ENCODE data around the gene SMG6. TPM values are rescaled to one million over a fixed set of nuclear protein-coding genes. Genes with fewer than 3 reads are reported as not detected.

The SMG6 gene
- total and polyA plus RNA-seq, 4 experiments from 2014 or later, result 3.8 to 58.5 (median 30.6) TPM

- Mint-ChIP-seq H3K4me3 (no peak overlapping the region), H3K27ac (no peak overlapping the region), H3K27me3 (no peaks in the 10 kb centered on the region), H3K4me1 (peaks cover 16 to 19% (median 18%) of the 10 kb centered on the region in 4 donors), H3K36me3 (peaks cover 7 to 20% of the 10 kb centered on the region in 2 donors), H3K9me3 (no peaks in the 10 kb centered on the region)
- no peaks in the 10 kb centered on the region for H3K27me3 ChIP-seq (ENCODE audit: insufficient read depth, low read length)
- no peaks in the 10 kb centered on the region for H3K36me3 ChIP-seq (ENCODE audit: insufficient read depth, low read length)
- H3K4me3 ChIP-seq (ENCODE audit: low read length in 2 of 2), result no peak overlapping the region
- no peak overlapping the region for H3K27ac ChIP-seq (ENCODE audit: low read depth, low read length)
- H3K4me1 ChIP-seq (ENCODE audit: insufficient read depth, low read length), result peaks cover 19% of the 10 kb centered on the region
- CTCF ChIA-PET (ENCODE audit: partially characterized antibody), result interaction anchor here (1.1 kb wide), 1 partner anchor 154 kb away, joined by 3 read pairs; no protein-coding TSS in a partner anchor
- H3K9me3 ChIP-seq (ENCODE audit: control insufficient read depth in 1 of 2, low read length in 2 of 2), result no peaks in the 10 kb centered on the region
- intact Hi-C loops (cut with micrococcal nuclease), result no loop called here
- POLR2A ChIA-PET (ENCODE audit: partially characterized antibody), result no interaction called here
- DNase-seq, result no peak
Measured at GRCh38 chr17:2128011-2128410, 175.6 kb downstream of the SMG6 start.

- no peaks in the 10 kb centered on the region for H3K9me3 ChIP-seq (ENCODE audit: control insufficient read depth in 1 of 2, low read length in 2 of 2)
- no peak for DNase-seq
- CTCF ChIA-PET (ENCODE audit: partially characterized antibody), result interaction anchor here (1.1 to 1.2 kb wide), 2 partner anchors 20 to 47 kb away, joined by 3 read pairs; no protein-coding TSS in a partner anchor
- H3K27me3 ChIP-seq (ENCODE audit: insufficient read depth, low read length), result no peaks in the 10 kb centered on the region
- no peaks in the 10 kb centered on the region for H3K27me3 Mint-ChIP-seq
- no peaks in the 10 kb centered on the region for H3K36me3 ChIP-seq (ENCODE audit: insufficient read depth, low read length)
- no peak overlapping the region for H3K27ac Mint-ChIP-seq
- POLR2A ChIA-PET (ENCODE audit: partially characterized antibody), result no interaction called here
- H3K4me3 Mint-ChIP-seq, result no peak overlapping the region
- intact Hi-C loops (cut with micrococcal nuclease), result no loop called here
- H3K4me1 Mint-ChIP-seq, result peaks cover 13 to 19% (median 17%) of the 10 kb centered on the region in 4 donors
- peaks cover 20 to 25% of the 10 kb centered on the region in 2 donors for H3K36me3 Mint-ChIP-seq
- H3K9me3 Mint-ChIP-seq, result no peaks in the 10 kb centered on the region
- H3K27ac ChIP-seq (ENCODE audit: low read depth, low read length), result no peak overlapping the region
- peaks cover 19% of the 10 kb centered on the region for H3K4me1 ChIP-seq (ENCODE audit: insufficient read depth, low read length)
- H3K4me3 ChIP-seq (ENCODE audit: low read length in 2 of 2), result no peak overlapping the region
Measured at GRCh38 chr17:2125013-2125535, 178.5 kb downstream of the SMG6 start.

GRCh38 chr17:2124391-2124790 is 179.2 kb downstream of the SMG6 start:
- peaks cover 13 to 19% (median 17%) of the 10 kb centered on the region in 4 donors for H3K4me1 Mint-ChIP-seq
- H3K27ac ChIP-seq (ENCODE audit: low read depth, low read length), result no peak overlapping the region
- no peak overlapping the region for H3K4me3 ChIP-seq (ENCODE audit: low read length in 2 of 2)
- no peak for DNase-seq
- no peaks in the 10 kb centered on the region for H3K9me3 Mint-ChIP-seq
- peak overlapping the region in 3 of 7 donors; percentile 62 to 90 (median 77) for H3K27ac Mint-ChIP-seq
- H3K9me3 ChIP-seq (ENCODE audit: control insufficient read depth in 1 of 2, low read length in 2 of 2), result no peaks in the 10 kb centered on the region
- H3K27me3 ChIP-seq (ENCODE audit: insufficient read depth, low read length), result no peaks in the 10 kb centered on the region
- intact Hi-C loops (cut with micrococcal nuclease), result no loop called here
- ChIA-PET POLR2A (ENCODE audit: partially characterized antibody) (no interaction called here), CTCF (ENCODE audit: partially characterized antibody) (interaction anchor here (1.1 kb wide), 1 partner anchor 46 kb away, joined by 3 read pairs; no protein-coding TSS in a partner anchor)
- peak overlapping the region in 1 of 8 donors; percentile 8 for H3K4me3 Mint-ChIP-seq
- peaks cover 22 to 28% of the 10 kb centered on the region in 2 donors for H3K36me3 Mint-ChIP-seq
- no peaks in the 10 kb centered on the region for H3K27me3 Mint-ChIP-seq
- H3K36me3 ChIP-seq (ENCODE audit: insufficient read depth, low read length), result no peaks in the 10 kb centered on the region
- peaks cover 19% of the 10 kb centered on the region for H3K4me1 ChIP-seq (ENCODE audit: insufficient read depth, low read length)

GRCh38 chr17:2123375-2124251 is 180.0 kb downstream of the SMG6 start:
- Histone ChIP-seq H3K4me1 (ENCODE audit: insufficient read depth, low read length) (peaks cover 19% of the 10 kb centered on the region), H3K36me3 (ENCODE audit: insufficient read depth, low read length) (no peaks in the 10 kb centered on the region), H3K27me3 (ENCODE audit: insufficient read depth, low read length) (no peaks in the 10 kb centered on the region), H3K9me3 (ENCODE audit: control insufficient read depth in 1 of 2, low read length in 2 of 2) (no peaks in the 10 kb centered on the region), H3K27ac (ENCODE audit: low read depth, low read length) (no peak overlapping the region), H3K4me3 (ENCODE audit: low read length in 2 of 2) (no peak overlapping the region)
- intact Hi-C loops (cut with micrococcal nuclease), result no loop called here
- H3K9me3 Mint-ChIP-seq, result no peaks in the 10 kb centered on the region
- ChIA-PET POLR2A (ENCODE audit: partially characterized antibody) (no interaction called here), CTCF (ENCODE audit: partially characterized antibody) (no interaction called here)
- H3K36me3 Mint-ChIP-seq, result peaks cover 22 to 28% of the 10 kb centered on the region in 2 donors
- peaks cover 13 to 19% (median 17%) of the 10 kb centered on the region in 4 donors for H3K4me1 Mint-ChIP-seq
- no peak for DNase-seq
- no peaks in the 10 kb centered on the region for H3K27me3 Mint-ChIP-seq
- H3K27ac Mint-ChIP-seq, result peak overlapping the region in 5 of 7 donors; percentile 77 to 90 (median 83)
- peak overlapping the region in 1 of 8 donors; percentile 27 for H3K4me3 Mint-ChIP-seq

- Histone ChIP-seq H3K9me3 (ENCODE audit: control insufficient read depth in 1 of 2, low read length in 2 of 2) (no peaks in the 10 kb centered on the region), H3K36me3 (ENCODE audit: insufficient read depth, low read length) (no peaks in the 10 kb centered on the region), H3K27ac (ENCODE audit: low read depth, low read length) (no peak overlapping the region), H3K27me3 (ENCODE audit: insufficient read depth, low read length) (no peaks in the 10 kb centered on the region), H3K4me3 (ENCODE audit: low read length in 2 of 2) (no peak overlapping the region), H3K4me1 (ENCODE audit: insufficient read depth, low read length) (peaks cover 19% of the 10 kb centered on the region)
- Mint-ChIP-seq H3K4me1 (peaks cover 13 to 19% (median 17%) of the 10 kb centered on the region in 4 donors), H3K36me3 (peaks cover 22 to 25% of the 10 kb centered on the region in 2 donors), H3K27me3 (no peaks in the 10 kb centered on the region), H3K4me3 (no peak overlapping the region), H3K27ac (peak overlapping the region in 1 of 7 donors; percentile 83), H3K9me3 (no peaks in the 10 kb centered on the region)
- intact Hi-C loops (cut with micrococcal nuclease), result no loop called here
- POLR2A ChIA-PET (ENCODE audit: partially characterized antibody), result no interaction called here
- CTCF ChIA-PET (ENCODE audit: partially characterized antibody), result interaction anchor here (1.3 to 2.4 kb wide), 2 partner anchors 11 to 65 kb away, joined by 4 to 6 read pairs; no protein-coding TSS in a partner anchor
- DNase-seq, result no peak
Measured at GRCh38 chr17:2122641-2123302, 180.8 kb downstream of the SMG6 start.

- Mint-ChIP-seq H3K27ac (peak overlapping the region in 1 of 7 donors; percentile 39), H3K9me3 (no peaks in the 10 kb centered on the region), H3K27me3 (no peaks in the 10 kb centered on the region), H3K4me3 (no peak overlapping the region), H3K36me3 (peaks cover 16 to 18% of the 10 kb centered on the region in 2 donors), H3K4me1 (peaks cover 13 to 18% (median 16%) of the 10 kb centered on the region in 4 donors)
- POLR2A ChIA-PET (ENCODE audit: partially characterized antibody), result no interaction called here
- peaks cover 19% of the 10 kb centered on the region for H3K4me1 ChIP-seq (ENCODE audit: insufficient read depth, low read length)
- intact Hi-C loops (cut with micrococcal nuclease), result no loop called here
- no peak overlapping the region for H3K4me3 ChIP-seq (ENCODE audit: low read length in 2 of 2)
- H3K27me3 ChIP-seq (ENCODE audit: insufficient read depth, low read length), result no peaks in the 10 kb centered on the region
- no peak for DNase-seq
- H3K9me3 ChIP-seq (ENCODE audit: control insufficient read depth in 1 of 2, low read length in 2 of 2), result no peaks in the 10 kb centered on the region
- no peaks in the 10 kb centered on the region for H3K36me3 ChIP-seq (ENCODE audit: insufficient read depth, low read length)
- CTCF ChIA-PET (ENCODE audit: partially characterized antibody), result interaction anchor here (0.8 to 2.4 kb wide), 6 partner anchors 11 to 120 kb away, joined by 3 to 6 read pairs (median 4); partner anchors contain the start of gene HIC1
- H3K27ac ChIP-seq (ENCODE audit: low read depth, low read length), result no peak overlapping the region
Measured at GRCh38 chr17:2120586-2121335, 182.8 kb downstream of the SMG6 start.

Data from CD4-positive, alpha-beta memory T cell (primary cell).